Measurements from ENCODE around the gene RAVER1. TPM values are rescaled to one million over a fixed set of nuclear protein-coding genes. Genes with fewer than 3 reads are reported as not detected.

RAVER1 gene
- total and polyA plus RNA-seq, 2 of the 13 experiments (the other 11 are each of a cell fraction or from before 2014, with no cell fraction given): 3.6 to 7.9 TPM

GRCh38 chr19:10270616-10271394, 62.5 kb downstream of the RAVER1 start, which contains the start of gene ICAM1 (continued):
- TF ChIP-seq CENPT (CRISPR knock-in tag; IDR thresholded peaks at IDR 0.05; ENCODE audit: low read depth) (peak; percentile 66; the same call in 1 of the 2 replicates), CENPX (CRISPR knock-in tag; IDR thresholded peaks at IDR 0.05) (no peak), SIX1 (CRISPR knock-in tag; IDR thresholded peaks at IDR 0.05; ENCODE audit: borderline replicate concordance) (peak; percentile 67; the same call in 1 of the 2 replicates), SAP130 (CRISPR knock-in tag; IDR thresholded peaks at IDR 0.05; ENCODE audit: low read depth) (peak; percentile 98), ZNF652 (CRISPR knock-in tag; IDR thresholded peaks at IDR 0.05; ENCODE audit: borderline replicate concordance, low read depth) (peak; percentile 27; the same call in 1 of the 2 replicates), HMG20A (CRISPR knock-in tag; IDR thresholded peaks at IDR 0.05; ENCODE audit: borderline replicate concordance) (peak; percentile 69; the same call in 1 of the 2 replicates), NAIF1 (CRISPR knock-in tag; IDR thresholded peaks at IDR 0.05; ENCODE audit: borderline replicate concordance) (peak; percentile 70; the same call in 1 of the 2 replicates), SRSF1 (optimal IDR thresholded peaks at IDR 0.05; ENCODE audit: low read depth, low read length) (peak; percentile 43), KDM5A (IDR thresholded peaks at IDR 0.05; ENCODE audit: borderline replicate concordance, low read length) (0 out of 2 replicates have a peak, but pooled peaks have one; percentile 42), ZNF326 (CRISPR knock-in tag; IDR thresholded peaks at IDR 0.05; ENCODE audit: borderline replicate concordance) (no peak), MTERF4 (CRISPR knock-in tag; IDR thresholded peaks at IDR 0.05) (peak; percentile 76; the same call in 1 of the 2 replicates), ZNF616 (CRISPR knock-in tag; IDR thresholded peaks at IDR 0.05; ENCODE audit: low read depth) (peak; percentile 77; the same call in 1 of the 2 replicates), KIAA2018 (CRISPR knock-in tag; IDR thresholded peaks at IDR 0.05; ENCODE audit: borderline replicate concordance) (no peak), ZNF430 (CRISPR knock-in tag; IDR thresholded peaks at IDR 0.05) (peak; percentile 92), ZNF512 (CRISPR knock-in tag; IDR thresholded peaks at IDR 0.05) (no peak), TRIM24 (CRISPR knock-in tag; IDR thresholded peaks at IDR 0.05) (peak; percentile 74), NFE2L1 (CRISPR knock-in tag; IDR thresholded peaks at IDR 0.05; ENCODE audit: borderline replicate concordance) (0 out of 2 replicates have a peak, but pooled peaks have one; percentile 31), NFE2 (CRISPR knock-in tag; IDR thresholded peaks at IDR 0.05) (no peak)

Data from HepG2 (cell line).